ENCODE data around the gene KRTAP4-12.

DNA sequence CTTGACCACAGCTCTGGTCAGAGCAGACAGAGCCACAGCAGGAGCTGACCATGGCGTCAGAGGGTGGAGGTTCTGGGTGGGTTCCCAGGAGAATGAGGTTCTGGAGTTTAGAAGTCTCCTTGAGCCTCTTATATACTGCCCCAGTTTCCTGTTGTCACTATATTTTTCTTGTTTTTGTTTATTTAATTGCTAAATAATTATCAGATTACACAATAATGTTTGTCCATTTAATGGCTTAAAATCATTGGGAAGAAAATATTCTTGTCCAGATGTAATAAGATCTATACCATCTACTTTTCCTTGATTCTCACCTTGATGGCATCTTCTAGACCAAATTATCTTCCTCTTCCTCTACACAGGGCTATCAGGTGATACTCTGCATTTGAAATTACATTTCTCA is 44.1 kb upstream of the KRTAP4-12 start, which contains the start of gene KRTAP4-3:
- TF ChIP-seq, protein P1, sequence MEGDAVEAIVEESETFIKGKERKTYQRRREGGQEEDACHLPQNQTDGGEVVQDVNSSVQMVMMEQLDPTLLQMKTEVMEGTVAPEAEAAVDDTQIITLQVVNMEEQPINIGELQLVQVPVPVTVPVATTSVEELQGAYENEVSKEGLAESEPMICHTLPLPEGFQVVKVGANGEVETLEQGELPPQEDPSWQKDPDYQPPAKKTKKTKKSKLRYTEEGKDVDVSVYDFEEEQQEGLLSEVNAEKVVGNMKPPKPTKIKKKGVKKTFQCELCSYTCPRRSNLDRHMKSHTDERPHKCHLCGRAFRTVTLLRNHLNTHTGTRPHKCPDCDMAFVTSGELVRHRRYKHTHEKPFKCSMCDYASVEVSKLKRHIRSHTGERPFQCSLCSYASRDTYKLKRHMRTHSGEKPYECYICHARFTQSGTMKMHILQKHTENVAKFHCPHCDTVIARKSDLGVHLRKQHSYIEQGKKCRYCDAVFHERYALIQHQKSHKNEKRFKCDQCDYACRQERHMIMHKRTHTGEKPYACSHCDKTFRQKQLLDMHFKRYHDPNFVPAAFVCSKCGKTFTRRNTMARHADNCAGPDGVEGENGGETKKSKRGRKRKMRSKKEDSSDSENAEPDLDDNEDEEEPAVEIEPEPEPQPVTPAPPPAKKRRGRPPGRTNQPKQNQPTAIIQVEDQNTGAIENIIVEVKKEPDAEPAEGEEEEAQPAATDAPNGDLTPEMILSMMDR (optimal IDR thresholded peaks at IDR 0.05 in 1 of 3, IDR thresholded peaks at IDR 0.05 in 1 of 3, conservative IDR thresholded peaks at IDR 0.05 in 1 of 3; ENCODE audit: extremely low read depth in 1 of 3, insufficient read depth in 2 of 3, low read length in 3 of 3), result no peak
- TF ChIP-seq EZH2 (IDR thresholded peaks at IDR 0.05; ENCODE audit: low read length), result no peak
